Kidney capillary endothelial cell (primary cell): ENCODE data around the gene CSF1.

Source experiments
- DNase-seq: peaks from one replicate; pipeline ENCODE4 v3.0.0-alpha.2; 2018; ENCODE audit warnings: low spot score

Gene CSF1

DNA sequence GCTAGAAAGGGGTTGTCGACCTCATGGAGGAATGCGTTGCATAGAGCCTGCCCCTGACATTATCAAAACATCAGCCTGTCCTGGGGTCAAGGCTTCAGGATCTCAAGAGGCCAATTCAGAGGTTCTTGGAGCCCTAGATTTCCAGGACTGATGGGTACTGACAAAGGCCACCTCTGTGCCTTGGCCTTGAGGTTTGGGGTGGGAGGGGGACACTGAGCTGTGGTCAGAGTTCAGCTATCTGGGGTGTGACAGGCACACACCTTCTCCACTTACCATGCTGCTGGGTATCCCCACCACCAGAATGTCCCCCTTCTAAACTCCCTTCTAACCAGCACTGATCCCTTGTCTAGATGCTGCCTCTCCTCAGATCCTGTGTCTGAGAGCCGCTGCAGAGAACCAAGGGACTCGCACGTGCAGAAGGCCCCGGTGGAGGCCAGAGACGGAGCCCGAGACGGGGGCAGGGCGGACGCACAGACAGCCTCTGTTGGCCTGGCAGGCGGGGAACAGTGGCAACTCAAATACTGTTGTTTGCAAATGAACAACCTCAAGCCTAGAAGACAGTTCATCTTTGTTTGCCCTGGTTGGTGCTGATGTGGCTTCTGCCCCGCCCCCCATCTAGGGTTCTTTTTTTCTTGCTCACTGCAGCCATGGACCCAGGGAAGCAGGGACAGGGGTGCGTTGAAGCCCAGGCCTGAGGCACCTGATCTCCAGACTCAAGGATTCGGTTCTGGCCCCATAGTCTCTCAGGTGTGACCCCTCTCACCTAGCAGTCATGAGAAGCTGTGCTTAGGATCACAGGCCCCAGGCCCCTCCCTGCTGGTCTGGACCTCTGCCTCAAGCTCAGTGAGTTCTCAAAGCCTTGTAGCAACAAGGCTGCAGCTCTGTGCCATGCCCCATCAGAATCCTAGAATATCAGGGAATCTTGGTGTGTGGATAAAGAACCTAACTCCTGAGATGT is 28.1 kb upstream of the CSF1 start:
- no peak for DNase-seq

- DNase-seq = no peak
Observed at GRCh38 chr1:109883248-109883955, 27.2 kb upstream of the CSF1 start.

GRCh38 chr1:109884242-109884891 is 26.3 kb upstream of the CSF1 start:
- DNase-seq = no peak

- DNase-seq = no peak
Observed at GRCh38 chr1:109885589-109885988, 25.1 kb upstream of the CSF1 start.

- DNase-seq = no peak
Observed at GRCh38 chr1:109886827-109887226, 23.8 kb upstream of the CSF1 start.

DNA sequence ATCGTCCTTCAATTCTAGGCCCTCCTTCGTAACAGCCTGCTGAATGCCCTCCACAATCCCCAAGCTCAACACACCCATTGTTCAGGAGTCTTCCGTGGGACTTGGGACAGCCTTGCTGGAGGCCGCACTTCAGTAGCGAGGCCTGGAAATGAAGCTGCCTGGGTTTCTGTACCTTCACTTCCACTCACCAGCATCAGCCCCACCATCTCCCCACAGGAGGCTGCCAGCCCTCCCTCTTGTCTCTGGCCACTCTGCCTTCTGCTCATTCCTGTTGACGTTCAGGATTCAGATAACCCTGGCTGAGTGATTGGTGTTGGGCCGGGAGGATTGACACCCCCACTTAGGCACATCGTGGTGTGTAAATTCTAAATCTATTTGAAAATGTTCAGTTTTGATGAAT is 23.4 kb upstream of the CSF1 start:
- no peak for DNase-seq

GRCh38 chr1:109887884-109888283 is 22.8 kb upstream of the CSF1 start:
- no peak for DNase-seq

GRCh38 chr1:109889094-109889493 is 21.6 kb upstream of the CSF1 start:
- no peak for DNase-seq

GRCh38 chr1:109890115-109890953 is 20.3 kb upstream of the CSF1 start:
- no peak for DNase-seq

- DNase-seq = no peak
Observed at GRCh38 chr1:109891930-109892329, 18.7 kb upstream of the CSF1 start.

- DNase-seq = no peak
Observed at GRCh38 chr1:109892561-109893368, 17.9 kb upstream of the CSF1 start.

DNA sequence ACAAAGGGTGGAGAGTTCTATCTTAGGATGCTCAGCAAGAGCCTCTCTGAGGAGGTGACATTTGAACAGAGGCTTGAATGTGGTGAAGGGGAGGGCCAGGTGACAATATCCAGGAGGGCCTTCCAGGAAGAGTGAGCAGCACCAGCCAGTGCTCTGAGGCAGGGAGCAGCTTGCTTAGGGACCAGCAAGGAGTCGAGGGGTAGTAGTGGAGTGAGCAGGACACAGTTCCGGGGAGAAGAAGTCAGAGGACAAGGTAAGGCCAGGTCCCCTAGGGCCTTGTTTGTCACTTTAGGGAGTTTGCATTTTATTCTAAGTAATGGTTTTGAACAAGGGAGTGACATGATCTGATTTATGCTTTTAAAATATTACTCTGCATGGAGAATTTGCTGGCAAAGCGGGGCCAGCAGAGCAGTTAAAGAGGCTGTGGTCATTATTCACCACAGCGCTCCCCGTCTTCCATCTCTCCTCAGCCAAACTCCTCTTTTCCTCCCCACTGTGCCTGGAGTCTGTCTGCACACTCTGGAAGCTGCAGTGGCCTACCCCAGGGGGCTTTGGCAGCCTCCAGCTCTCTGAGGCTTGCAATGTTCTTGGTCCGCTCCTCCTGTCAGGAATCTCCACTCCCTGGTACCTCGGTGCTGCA is 17.0 kb upstream of the CSF1 start:
- no peak for DNase-seq

DNA sequence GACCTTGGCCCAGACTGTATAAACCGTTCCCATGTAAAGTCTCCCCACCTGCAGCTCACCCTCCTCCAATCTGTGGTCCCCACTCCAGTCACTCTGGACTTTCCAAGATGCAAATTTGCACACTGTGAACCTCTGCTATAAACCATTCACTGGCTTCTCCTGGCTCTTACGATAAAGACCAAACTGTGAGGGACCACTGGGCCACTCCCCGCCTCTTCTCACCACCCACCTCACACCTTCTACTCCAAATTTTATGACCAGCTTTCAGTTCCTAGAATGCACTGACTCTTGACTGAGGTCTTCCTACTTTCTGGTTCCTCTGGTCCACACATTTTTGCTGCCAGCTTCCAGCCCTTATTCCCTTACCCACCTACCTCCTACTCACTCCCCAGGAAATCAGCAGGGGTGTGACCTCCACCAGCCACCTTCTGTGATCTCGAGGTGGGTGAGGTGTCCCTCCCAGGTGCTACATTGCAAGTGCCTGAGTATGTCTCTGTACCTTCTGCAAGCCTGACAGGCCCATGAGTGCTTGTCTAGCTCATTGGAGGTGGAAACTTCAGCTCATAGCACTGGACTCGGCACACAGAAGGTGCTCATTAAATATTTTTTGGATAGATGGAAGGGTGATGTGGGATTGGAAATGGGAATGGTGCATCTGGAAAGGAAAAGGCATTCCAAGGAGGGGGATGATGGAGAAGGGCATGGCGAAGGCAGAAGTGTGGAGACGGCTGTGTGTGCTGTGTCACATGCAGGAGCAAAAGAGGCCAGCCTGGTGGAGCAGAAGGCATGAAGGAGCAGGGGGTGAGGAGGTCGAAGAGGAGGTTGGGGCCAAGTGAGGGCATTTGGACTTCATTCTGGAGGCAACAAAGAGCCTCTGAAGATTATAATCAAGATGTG is 15.6 kb upstream of the CSF1 start:
- no peak for DNase-seq

- DNase-seq = peak; percentile 93
Observed at GRCh38 chr1:109895720-109896504, 14.7 kb upstream of the CSF1 start.

DNA sequence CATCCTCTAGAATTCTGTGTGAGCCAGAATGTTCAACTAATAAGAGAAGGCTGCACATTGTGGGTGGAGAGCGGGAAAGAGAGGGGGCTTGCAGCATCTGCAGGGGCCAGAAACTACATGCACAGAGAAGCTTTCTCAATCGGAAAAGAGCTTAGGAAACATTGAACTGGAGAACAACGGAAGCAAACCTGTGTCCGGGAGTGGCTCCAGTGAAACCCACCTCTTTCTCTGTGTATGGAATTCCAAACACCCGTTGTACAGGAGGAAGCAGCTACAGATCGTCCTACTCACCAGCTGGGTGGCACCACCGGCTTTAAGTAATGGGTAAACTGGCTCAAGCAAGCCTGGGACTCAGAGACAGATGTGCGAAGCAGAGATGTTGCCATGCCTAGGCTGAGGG is 14.0 kb upstream of the CSF1 start:
- peak; percentile 25 for DNase-seq

DNA sequence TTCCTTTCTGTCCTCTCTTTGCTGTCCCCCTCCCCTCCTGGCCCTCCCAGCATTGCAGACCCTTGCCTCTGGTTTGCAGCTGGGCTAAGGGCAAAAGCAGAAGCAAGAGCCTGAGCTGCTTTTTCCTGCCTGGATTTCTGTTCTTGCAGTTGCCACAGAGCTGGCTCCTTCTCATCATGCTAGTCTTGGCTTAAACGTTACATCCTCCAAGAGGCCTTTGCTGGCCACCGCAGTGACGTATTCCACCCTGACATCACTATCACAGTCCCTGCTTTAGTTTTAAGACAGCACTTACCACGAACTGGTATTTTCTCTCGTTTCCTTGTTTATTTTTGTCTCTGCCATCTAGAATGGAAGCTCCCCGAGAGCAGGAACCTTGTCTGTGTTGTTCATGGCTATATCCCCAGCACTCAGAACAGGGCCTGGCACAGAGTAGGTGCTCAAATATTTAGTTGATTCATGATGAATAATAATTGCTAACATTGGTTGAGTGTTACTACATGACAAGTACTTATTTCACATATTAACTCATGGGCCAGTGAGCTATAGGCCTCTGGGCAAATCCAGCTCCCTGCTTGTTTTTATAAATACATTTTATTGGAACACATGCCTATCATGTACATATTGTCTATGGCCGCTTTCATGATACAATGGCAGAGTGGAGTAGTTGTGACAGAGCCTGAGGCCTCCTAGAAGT is 13.2 kb upstream of the CSF1 start:
- DNase-seq = no peak

GRCh38 chr1:109898842-109899241 is 11.8 kb upstream of the CSF1 start:
- no peak for DNase-seq

DNA sequence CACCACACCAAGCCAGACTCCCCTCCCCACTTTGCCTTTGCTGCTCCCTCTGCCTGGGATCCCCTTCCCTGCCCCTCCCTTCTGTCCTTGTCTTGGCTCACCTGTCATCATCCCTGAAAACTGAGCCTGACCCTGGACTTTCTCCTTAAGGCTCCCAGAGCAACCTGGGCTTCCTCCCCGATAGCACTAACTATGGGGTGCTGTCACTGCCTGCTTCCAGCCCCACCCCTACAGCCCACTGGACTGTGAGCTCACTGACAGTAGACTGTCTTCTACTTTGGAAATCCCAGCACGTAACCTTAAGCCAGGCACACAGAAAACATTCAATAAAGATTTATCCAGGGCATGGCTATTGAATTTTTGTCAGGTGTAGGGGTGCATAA is 9.5 kb upstream of the CSF1 start:
- no peak for DNase-seq
